Measurements from ENCODE around the gene EGFLAM. TPM values are rescaled to one million over a fixed set of nuclear protein-coding genes. Genes with fewer than 3 reads are reported as not detected.

Gene EGFLAM
- total RNA-seq: 1.3 TPM

DNA sequence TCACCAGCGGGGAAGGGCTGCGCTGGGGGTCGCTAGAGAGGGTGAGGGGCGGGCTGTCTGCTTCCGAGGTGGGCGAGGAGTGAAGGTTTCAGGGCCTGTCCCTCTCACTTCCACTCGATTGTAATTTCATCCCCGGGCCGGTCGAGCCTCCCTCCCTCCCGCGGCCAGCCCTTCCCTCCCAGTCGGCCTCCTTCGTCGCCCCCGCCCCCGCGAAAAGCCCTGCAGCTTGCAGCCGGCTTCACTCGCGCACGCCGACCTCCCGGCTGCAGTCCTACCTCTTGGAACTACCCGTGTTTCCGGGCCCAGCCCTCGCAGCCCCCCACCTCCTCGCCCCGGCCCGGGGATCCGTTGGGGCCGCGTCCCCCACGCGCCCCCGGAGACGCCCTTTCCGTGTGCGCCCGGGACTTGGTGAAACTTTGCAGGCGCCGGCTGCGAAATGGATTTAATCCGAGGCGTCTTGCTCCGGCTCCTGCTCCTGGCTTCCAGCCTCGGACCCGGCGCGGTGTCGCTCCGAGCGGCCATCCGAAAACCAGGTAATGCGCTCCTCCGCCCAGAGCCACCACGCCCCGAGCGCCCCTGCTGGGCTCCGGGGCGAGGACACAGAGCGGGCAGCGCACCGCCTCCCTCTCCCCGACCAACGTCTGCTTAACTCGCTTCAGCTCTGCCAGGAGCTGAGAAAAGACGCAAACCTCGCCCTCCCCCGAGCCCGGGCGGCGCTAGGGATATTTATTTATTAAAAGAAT is at the start of gene EGFLAM:
Gene EGFLAM (plus strand): TSS at position 241 of the 743 bp plus-strand sequence. CDS start 196 bp downstream, at position 437.

Small RNA genes lying within 50 kb of the gene (small RNA-seq; reads per million reads assigned to genes)
- gene AC091839.1 (ENCODE audit: low replicate concordance): not detected
